ENCODE measurements around the gene POC1B.

- TF ChIP-seq POLR2A (IDR thresholded peaks at IDR 0.05; ENCODE audit: low read depth) (no peak), CTCF (IDR thresholded peaks at IDR 0.05) (no peak)
These were observed 13.8 kb upstream of the POC1B start for GRCh38 chr12:89539426-89540223.

Data from esophagus muscularis mucosa (tissue), 3 donors.